Hippocampal formation (tissue), 2 donors: Measurements from ENCODE around the gene CYP26B1.

Experiments
- DNase-seq, 2 donors: peaks; one replicate each; lab custom pipeline; 2025; lab: John Stamatoyannopoulos, UW

Gene CYP26B1

DNA sequence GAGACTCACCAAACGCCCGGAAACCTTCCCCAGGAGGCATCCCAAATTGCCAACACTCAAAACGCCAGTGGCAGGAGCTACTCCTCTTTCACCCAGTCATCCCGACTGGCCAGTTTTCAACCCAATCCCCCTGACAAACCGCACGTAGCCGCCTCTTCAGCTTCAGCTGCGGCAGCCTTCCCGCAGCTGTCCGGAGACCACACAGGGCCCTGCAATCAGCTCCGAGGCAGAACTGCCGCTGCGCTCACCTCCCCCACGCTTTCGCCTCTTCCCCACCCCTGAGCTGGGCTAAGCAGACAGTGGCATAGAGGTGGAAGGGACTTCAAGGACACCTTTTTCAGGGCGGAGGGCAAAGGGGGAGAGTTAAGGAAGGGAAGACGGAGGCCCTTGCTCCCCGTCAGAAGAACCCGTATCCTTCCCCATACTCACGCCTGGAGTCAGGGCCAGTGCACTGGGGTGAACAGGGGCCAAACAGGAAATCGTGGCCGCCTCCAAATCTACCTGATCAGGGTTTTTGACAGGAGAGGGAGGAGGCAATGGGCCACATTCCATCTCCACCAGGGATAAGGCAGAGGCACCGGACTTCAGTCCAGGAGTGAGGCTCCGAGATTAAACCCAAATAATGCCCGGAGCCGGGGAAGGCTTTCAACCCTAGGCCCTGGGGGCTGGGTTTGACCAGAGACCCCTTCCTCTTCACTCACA, 16.9 kb downstream of the CYP26B1 start:
- no peak for DNase-seq

DNA sequence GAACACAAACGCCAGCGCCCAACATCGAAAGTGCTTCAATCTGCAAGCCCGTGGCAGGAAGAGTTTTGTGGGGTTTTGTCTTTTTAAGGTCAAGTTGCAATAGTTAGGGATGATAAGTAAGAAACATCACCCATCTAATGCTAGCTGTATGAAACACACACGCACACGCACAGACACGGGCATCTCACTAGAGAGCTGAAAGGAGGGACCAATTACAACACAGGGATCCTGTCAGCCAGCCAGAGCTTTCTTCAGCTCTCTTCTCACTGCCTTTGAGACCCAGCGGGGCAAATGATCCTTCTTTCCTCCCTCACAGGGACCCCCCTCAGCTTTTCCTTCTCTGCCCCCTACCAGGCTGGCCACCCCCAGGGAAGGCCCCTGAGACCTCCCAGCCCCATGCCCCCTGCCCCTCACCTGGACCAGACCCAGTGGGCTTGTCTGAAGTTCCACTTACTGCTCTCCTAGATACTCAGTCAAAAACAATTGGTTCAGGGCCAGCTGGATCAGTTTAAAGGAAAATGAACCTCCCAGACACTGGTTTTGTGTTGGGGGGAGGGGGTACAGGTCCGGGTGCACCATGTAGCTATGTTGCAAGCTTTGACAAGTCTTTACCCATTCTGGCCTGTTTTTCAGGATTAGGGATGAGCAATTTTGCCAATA, 17.9 kb downstream of the CYP26B1 start:
- DNase-seq = no peak

DNA sequence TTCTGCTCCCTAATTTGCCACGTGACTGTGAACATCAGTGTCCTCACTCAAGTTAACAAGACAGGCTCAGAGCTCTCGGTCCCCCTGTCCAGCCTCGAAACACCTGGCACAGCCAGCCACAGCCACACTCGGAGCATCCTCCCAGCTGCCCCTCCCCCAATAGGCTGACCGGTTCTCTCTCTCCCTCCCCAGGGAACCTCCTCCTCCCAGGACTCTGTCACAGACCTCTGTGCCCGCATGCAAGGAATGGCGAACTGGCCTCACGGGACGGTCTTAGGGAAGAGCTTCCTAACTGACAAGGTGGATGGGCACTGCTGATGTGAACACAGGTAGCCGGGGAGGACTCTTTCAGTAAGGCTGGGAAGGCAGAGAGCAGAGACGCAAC, 18.8 kb downstream of the CYP26B1 start:
- DNase-seq = no peak

DNA sequence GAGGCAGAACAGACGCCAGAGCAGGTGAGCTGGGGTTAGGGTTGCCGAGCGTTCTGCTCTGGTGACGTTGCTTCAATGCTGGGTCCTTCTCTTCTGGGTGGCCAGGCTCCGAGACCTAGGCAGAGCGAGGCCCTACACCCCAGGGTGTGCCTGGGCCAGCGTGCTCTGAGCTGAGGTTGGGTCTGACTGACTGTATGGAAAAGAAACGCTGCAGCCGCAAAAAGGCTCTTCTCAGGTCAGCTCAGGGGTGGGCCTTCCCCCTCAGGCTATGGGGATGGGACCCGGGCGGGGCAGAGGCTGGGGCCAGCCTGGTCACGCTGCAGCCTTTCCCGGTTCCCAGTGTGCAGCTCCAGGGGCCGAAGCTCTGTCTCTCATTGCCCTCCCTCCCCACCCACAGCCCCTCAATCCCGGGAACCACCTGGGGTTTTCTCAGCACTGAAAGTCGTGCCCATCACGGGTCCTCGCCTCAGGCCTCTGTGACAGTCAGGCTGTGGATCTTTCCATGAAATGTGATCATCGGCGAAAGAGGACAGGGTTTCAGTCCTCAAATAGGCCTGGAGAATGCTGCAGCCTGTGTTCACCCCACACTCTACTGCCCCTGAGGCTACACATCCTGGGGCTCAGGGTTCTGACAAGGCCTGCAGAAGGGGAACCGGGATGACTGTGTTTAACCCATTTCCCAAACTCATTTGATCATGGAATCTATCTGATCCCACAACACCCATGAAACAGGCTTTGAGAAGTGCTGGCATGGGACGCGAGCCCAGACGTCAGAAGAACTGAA, 19.4 kb downstream of the CYP26B1 start:
- DNase-seq = no peak

DNA sequence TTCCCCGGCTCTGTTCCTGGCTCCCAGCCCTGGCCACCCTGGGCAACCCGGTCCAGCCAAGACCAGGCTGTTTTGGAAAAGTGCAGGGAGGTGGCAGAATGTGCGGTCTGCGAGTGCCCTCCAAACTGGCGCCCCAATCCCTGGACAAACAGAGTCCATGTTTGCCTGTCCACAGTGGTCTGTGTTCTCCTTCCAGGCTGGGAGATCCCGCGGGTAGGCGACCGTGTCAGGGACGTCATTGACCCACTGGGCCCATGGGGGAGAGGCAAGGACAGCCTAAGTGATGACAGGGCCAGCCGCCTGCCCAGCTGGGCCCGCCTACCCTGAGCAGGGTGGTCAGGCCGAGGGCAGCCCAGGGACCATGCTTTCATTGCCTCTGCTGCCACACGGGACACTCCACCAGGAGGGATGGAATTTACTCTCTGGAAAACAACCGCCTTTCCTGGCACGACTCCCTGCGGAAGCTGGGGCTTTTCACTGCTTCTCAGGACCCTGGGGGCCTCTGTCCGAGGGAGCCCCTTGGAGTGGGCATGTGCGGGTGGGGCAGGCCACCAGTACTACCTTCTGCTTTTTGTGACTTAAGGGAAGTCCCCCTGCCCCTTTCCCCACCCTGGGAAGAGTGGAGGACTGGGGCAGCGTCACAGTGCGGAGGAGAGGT, 20.1 kb downstream of the CYP26B1 start:
- no peak for DNase-seq

DNA sequence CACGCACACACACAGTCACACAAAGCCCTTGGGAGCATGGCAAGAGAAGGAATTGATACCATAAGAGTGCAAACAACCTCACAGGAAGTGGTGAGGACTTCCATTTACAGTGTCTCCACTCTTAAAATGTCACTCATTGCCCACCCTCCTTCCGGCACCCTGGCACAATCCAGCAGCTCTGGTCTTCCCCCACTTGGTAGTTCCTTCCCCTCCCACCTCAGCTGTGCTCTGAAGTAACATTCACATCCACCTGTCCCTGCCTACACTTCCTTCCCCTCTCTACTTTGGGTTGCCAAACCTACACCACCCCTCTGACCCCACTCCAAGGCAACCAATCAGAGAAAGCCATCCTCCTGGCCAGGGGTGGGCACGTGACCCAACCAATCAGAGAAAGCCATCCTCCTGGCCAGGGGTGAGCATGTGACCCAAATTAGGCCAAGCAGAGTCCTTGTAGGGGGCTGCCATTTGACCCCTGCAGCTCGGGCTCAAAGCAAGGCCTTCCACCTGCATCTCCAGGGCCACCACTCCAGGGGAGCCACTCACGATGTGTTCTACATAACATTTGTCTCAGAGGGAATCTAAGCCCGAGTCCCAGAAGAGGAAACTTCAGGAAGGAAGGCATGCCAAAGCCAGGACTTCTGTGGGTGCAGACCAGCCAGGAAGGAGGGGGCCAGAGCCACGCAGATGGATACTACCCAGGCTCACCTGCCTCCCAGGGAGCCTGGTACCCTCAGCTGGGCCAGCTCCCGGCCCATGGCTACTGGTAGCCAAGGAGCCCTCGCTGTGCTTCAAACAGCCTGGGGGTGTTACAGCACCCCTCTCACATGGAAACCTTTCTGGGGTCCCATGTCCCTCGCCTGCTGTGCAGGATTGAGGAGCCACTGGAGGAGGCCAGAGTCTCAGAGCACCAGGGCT, 21.2 kb downstream of the CYP26B1 start:
- no peak for DNase-seq

DNA sequence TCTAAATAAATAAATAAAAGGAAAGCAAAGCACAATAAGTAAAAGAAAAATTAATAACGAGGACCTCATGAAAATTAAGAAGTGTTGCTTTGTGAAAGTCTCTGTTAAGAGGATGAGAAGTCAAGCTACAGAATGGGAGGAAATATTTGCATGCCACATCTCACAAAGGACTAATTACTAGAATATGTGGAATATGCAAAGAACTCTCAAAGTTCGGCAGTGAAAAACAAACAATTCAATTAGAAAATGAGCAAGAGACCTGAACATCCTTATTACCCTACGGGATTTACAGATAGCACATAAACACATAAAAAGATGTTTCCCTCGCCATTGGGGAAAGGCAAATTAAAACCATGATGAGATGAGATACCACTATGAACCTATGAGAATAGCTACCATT, 23.3 kb downstream of the CYP26B1 start:
- no peak for DNase-seq

DNA sequence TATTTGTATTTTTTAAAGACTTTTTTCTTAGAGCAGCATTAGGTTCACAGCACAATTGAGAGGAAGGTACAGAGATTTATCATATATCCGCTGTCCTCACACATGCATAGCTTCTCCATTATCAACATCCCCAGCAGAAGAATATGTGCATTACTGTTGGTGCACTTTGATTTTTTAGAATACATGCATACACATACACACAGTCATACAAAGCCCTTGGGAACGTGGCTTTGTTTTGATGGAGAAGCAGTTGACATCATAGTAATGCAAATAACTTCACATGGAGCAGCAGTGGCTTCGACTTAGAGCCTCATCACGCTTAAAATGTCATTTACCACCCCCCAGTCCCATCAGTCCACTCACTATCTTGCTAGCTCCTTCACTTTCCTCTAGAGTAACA, 26.5 kb downstream of the CYP26B1 start:
- no peak for DNase-seq

DNA sequence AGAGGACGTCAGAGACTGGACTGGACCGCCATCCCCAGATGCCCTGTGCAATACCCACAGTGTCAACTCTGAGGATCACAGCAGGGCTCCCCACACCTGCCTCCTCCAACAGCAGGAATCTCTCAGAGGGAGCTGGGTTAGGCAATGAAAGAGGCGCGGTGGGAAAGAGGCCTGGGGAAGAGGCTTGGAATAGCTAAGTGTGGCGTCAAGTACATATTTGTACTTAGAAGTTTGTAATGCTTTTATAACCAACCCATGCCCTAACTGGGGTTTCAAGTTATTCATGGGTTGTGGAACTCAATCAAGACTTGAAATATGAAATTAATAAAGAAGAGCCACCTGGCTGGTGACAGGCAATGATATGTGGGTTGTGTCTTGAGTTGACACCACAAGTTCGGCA, 28.7 kb downstream of the CYP26B1 start:
- DNase-seq = no peak

DNA sequence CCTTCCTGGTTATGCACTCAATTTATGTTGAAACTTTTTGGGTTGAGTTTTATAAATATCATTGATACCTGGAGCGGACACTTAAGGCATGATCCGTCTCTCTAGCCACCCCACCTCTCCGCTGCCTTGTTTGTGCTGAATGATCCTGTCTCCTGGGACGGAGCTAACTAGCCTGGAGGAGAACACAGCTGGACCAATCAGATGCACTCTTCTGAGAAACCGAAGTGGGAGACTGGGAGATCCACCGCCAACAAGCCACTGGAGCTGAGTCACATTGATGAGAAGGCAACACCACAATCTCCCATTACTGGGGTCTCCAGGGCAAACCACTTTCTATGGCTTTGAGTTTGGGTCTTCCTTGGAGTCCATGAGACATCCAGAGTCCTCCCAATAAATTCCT, 29.3 kb downstream of the CYP26B1 start:
- no peak for DNase-seq

DNA sequence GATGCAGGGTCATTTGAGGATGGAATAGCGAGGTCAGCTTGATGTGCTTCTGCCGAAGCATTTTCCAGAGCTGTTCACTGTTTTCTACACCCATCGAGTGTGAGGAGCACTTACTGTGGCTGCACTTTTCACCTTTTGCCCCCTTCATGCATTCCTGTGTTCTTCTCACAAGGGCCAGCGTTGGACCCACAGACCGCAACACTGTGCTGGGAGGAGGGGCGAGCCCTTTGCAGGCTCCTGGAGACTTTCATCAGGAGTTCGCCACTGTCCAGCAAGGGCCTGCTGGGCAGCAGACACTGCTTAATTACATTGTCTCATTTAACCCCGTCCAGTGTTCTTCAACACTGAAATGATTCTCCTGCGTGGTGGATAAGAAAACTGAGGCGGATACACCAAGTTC, 29.9 kb downstream of the CYP26B1 start:
- DNase-seq = no peak

DNA sequence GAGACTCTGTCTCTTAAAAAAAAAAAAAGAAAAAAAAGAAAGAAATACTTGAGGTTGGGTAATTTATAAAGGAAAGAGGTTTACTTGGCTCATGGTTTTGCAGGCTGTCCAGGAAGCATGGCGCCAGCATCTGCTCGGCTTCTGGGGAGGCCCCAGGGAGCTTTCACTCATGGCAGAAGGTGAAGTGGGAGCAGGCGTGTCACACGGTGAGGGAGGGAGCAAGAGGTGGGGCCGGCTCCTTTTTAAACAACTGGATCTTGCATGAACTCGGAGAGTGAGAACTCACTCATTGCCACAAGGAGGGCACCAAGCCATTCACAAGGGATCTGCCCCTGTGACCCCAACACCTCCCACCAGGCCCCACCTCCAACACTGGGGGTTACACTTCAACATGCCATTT, 30.6 kb downstream of the CYP26B1 start:
- DNase-seq = no peak

DNA sequence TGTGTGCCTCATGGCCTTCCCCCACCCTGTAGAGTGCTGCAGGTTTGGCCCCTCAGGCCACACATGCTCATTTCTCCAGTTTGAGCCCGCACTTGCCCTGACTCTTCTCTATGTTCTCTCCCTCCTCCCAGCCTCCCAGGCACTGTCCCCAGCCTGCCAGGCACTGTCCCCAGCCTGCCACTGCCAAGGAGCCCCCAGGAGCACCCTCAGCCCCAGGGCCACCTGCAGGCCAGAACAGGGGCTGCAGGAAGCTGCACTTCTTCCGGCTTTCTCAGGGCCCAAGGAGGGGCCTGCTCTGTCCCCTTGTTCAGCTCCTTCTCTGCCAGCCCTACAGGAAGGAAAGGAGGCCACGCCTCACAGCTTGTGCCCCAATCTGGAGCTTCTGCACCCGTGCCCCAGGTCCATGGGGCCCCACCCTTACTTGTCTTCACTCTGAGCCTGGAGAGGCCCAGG, 31.6 kb downstream of the CYP26B1 start:
- DNase-seq = no peak

DNA sequence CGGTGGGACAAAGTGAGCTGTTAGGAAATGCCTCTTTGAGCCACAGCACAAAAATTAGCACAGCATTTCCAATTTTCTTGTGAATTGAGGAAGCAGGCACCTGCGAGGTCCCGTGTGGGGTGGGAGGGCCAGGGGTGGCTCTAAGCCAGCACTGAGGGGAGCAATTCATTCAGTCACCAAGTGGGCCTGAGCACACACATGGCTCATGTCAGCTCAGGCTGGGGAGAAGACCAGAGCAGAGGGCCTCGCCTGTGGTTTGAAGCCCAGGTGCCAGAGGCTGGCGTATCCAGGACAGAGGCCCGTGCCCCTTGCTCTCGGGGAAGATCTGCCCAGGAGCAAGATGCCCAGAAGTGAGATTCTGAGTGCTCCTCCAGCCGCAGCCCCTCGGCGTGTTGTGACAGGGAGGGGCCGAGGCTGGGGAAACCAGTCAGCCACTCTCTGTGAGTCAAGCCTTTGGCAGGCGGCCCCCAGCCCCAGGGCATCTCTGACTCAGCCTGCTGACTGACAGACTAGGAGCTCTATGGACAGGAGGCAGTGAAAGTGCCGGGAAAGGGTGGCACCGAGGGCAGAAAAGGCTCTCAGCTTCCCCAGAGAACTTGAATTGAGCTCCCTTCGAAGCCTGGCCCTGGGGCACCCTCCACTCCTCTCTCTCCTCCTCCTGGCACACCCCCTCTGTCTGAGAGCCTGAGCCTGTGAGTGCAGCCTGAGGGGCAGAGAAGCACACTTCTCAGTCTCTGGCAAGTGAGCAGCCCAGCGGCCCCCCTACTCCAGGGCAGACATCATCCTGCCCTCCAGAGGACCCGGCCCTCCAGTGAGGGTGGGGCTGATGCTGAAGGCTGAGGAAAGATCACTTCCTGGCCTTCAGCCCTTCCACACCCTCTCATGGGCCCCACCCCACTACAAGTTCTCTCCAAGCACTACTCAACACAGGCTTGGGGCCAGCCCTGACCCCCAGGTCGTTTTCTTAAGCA, 32.3 kb downstream of the CYP26B1 start:
- no peak for DNase-seq

DNA sequence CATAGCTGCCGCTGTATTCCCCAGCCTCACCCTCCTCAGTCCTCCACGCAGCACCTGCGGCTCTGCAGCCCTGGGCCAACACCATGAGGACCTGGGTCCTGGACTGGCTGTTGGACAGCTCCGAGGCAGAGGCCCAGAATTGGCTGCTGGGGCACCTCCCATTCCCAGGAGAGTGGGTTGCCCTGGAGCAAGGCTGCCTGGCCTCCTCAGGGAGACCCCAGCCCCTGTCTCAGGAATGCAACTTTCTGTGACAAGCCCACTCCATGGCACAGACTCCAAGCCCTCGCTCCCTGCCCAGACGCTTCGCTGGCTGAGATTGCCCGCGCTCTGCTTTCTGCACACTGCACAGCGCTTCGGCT, 33.0 kb downstream of the CYP26B1 start:
- no peak for DNase-seq

DNA sequence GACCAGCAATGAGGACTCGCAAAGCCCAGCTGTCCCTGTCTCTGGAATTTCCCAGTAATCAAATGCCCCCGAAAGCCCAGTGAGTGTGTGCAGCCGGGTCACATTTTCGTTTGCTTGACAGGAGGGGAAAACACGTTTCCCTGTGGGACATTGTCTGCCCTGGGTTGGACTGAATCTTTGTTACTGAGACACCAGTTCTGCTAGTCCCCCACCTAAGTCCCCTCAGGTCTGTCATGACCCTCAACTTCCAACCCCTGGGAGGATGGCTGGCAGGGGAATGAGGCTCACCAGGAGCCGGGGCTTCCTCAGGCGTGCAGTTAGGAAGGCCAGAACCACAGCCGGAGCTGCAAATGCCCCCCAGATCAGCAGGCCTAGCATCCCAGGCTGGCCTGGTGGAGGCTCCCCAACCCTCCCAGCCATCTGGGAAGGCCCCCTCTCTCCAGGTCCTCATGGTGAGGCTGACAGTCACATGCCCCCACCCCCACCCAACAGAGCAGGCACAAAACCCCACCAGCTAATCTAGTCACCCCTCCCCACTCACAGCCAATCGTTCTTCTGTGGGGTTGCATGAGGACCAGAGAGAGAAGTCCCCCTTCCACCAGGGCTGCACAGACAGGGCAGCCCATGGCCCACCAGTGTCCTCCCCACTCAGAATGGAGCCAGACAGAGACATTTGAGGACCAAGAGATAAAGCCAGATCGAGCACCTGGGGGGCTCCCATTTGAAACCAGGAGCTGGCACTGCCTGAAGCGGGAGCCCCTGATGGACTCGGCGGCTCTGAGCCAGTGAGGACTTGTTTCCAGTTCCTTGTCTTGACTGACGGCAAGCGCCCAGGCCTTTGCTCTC, 33.6 kb downstream of the CYP26B1 start:
- DNase-seq = no peak

DNA sequence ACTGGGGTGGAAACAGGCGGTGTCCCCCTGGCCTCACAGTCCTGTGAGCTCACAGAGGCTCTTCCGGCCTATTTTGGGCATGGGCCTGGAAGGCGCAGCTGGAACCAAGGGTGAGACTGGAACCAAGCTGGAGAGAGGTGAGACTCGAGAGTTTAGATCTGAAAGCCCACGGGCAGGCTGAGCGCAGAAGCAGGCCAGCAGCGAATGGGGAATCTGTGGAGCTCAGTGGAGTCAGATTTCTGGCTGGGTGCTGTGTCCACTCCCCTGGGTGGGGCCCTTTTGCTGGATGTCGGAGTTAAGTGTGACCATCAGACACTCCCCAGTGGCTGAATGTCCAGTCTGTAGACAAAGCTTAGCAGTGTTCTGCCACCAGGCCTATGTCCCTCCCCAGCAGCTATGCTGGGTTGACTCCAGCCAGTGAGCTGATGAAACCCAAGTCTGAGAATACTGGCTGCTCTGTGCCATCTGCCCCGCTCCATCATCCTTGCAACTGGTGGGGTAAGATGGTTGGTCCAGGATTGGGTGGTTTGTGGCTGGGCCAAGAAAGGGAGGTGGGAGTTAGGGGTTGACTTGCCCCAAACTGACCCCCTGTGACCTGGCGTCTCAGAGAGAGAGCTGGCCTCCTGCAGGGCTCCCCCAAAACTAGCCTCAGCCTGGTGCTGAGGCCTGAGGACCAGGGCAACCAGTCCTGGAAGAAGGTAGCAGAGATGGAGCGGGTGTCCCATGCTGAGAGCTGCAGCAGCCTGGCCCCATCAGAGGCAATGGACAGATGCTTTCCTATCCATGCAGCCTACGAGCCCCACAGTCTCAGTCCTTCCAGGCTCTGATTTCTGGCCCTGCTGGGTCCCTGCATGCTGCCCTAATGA, 34.4 kb downstream of the CYP26B1 start:
- DNase-seq = no peak

DNA sequence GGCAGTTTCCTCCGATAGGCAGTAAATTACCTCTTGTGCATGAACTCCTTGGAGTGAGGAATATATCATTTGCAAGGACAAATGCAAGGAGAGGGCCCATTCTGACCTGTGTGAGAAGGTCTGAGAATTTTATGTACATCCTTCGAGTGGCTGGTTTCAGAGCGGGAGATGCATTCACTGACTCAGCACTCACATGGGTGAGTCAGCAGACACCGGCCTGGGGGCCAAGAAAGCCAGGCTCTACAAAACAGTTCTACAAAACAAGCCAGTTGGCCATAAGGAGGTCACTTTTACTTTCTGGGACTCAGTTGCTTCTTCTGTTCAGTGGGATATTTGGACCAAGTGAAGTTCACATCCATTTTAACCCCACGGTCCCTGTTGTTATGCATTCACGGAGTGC, 35.3 kb downstream of the CYP26B1 start:
- no peak for DNase-seq
